HG03108 (cell line): ENCODE results near the gene LNPEP.

Source experiments
- ATAC-seq: cut with Tn5 transposase; IDR thresholded peaks from one replicate; pipeline ENCODE4 v1.9.1; 2021; ENCODE audit warnings: moderate library complexity; ENCODE audit not compliant: unreplicated experiment

The LNPEP gene

GRCh38 chr5:96994493-96994892 lies 58.6 kb downstream of the LNPEP start:
- ATAC-seq, result no peak

- no peak for ATAC-seq
Observed at GRCh38 chr5:96995419-96995818, 59.5 kb downstream of the LNPEP start.

GRCh38 chr5:96997265-96997859 lies 61.5 kb downstream of the LNPEP start:
- peak; percentile 69 for ATAC-seq

GRCh38 chr5:96999856-97000255 lies 64.0 kb downstream of the LNPEP start:
- ATAC-seq, result no peak

- no peak for ATAC-seq
Observed at GRCh38 chr5:97000391-97000790, 64.5 kb downstream of the LNPEP start.

- no peak for ATAC-seq
Observed at GRCh38 chr5:97002983-97003382, 67.1 kb downstream of the LNPEP start.

GRCh38 chr5:97004423-97005060 lies 68.7 kb downstream of the LNPEP start:
- ATAC-seq, result no peak

GRCh38 chr5:97006454-97007060 lies 70.7 kb downstream of the LNPEP start:
- no peak for ATAC-seq

- peak; percentile 47 for ATAC-seq
Observed at GRCh38 chr5:97009212-97009898, 73.5 kb downstream of the LNPEP start.

GRCh38 chr5:97009921-97010320 lies 74.0 kb downstream of the LNPEP start:
- ATAC-seq, result no peak

- ATAC-seq, result no peak
Observed at GRCh38 chr5:97010606-97011005, 74.7 kb downstream of the LNPEP start.

GRCh38 chr5:97011567-97011966 lies 75.7 kb downstream of the LNPEP start:
- no peak for ATAC-seq

- no peak for ATAC-seq
Observed at GRCh38 chr5:97019435-97020117, 83.7 kb downstream of the LNPEP start.

- ATAC-seq, result no peak
Observed at GRCh38 chr5:97021416-97021815, 85.5 kb downstream of the LNPEP start.

GRCh38 chr5:97022898-97023297 lies 87.0 kb downstream of the LNPEP start:
- no peak for ATAC-seq

- ATAC-seq, result no peak
Observed at GRCh38 chr5:97026721-97027120, 90.8 kb downstream of the LNPEP start.

- ATAC-seq, result no peak
Observed at GRCh38 chr5:97037819-97038218, 101.9 kb downstream of the LNPEP start.

GRCh38 chr5:97041239-97041638 lies 105.4 kb downstream of the LNPEP start:
- no peak for ATAC-seq

GRCh38 chr5:97042996-97043395 lies 107.1 kb downstream of the LNPEP start:
- ATAC-seq, result no peak

GRCh38 chr5:97043511-97043910 lies 107.6 kb downstream of the LNPEP start:
- no peak for ATAC-seq

- ATAC-seq, result no peak
Observed at GRCh38 chr5:97044052-97044451, 108.2 kb downstream of the LNPEP start.
